ENCODE data around the gene ZNF516.
"Not testable (repeated sequence)": the region's sequence is repeated elsewhere in the genome, so short reads cannot be mapped to it uniquely, and the experiment has no call there.

ZNF516 gene, protein sequence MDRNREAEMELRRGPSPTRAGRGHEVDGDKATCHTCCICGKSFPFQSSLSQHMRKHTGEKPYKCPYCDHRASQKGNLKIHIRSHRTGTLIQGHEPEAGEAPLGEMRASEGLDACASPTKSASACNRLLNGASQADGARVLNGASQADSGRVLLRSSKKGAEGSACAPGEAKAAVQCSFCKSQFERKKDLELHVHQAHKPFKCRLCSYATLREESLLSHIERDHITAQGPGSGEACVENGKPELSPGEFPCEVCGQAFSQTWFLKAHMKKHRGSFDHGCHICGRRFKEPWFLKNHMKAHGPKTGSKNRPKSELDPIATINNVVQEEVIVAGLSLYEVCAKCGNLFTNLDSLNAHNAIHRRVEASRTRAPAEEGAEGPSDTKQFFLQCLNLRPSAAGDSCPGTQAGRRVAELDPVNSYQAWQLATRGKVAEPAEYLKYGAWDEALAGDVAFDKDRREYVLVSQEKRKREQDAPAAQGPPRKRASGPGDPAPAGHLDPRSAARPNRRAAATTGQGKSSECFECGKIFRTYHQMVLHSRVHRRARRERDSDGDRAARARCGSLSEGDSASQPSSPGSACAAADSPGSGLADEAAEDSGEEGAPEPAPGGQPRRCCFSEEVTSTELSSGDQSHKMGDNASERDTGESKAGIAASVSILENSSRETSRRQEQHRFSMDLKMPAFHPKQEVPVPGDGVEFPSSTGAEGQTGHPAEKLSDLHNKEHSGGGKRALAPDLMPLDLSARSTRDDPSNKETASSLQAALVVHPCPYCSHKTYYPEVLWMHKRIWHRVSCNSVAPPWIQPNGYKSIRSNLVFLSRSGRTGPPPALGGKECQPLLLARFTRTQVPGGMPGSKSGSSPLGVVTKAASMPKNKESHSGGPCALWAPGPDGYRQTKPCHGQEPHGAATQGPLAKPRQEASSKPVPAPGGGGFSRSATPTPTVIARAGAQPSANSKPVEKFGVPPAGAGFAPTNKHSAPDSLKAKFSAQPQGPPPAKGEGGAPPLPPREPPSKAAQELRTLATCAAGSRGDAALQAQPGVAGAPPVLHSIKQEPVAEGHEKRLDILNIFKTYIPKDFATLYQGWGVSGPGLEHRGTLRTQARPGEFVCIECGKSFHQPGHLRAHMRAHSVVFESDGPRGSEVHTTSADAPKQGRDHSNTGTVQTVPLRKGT
- 27.2 to 34.5 reads per million in 2 donors for total RNA-seq

GRCh38 chr18:76495006-76495370 lies at the start of gene ZNF516:
ZNF516 (minus strand) TSS chr18:76495242; CDS start chr18:76443054, 52,188 bp downstream.
- no peak for DNase-seq

DNA sequence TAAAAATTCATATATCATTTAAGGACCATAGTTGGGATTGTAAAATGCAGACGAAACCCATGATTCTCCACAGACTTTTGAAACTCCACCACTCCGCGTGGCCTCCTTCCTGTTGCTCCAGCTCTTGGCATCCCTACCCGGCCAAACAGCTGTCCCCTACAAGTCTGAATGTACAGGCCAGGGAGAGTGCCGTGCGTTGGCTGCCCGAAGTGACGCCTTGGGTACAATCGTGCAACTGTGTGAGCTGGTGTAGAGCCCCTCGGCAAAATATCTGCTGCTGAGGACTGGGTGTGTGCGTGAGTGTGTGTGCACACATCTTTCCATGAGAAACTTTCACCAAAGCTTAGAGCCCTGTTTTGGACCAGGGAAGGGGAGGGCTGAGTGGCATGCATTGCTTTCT lies 43.8 kb upstream of the ZNF516 start:
- DNase-seq, result no peak

DNA sequence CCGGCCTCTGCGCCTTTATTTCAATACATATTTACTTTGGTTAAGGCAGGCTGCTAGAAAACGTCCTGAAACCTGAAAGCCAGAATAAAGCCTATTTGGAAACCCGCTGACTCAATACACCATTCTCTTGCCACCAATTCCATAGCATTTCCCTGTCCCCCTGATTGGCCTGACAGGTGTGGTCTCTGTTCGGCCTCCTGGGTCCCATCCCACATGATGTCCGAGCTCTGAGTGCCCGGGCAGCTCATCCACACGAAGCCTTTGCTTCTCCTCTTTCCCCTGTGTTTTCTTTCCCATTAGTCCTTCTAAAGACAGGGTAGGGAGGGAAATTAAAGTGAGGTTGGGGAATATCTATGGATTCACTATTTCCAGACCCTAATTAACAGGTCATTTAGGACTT lies 42.6 kb upstream of the ZNF516 start:
- no peak for DNase-seq

DNA sequence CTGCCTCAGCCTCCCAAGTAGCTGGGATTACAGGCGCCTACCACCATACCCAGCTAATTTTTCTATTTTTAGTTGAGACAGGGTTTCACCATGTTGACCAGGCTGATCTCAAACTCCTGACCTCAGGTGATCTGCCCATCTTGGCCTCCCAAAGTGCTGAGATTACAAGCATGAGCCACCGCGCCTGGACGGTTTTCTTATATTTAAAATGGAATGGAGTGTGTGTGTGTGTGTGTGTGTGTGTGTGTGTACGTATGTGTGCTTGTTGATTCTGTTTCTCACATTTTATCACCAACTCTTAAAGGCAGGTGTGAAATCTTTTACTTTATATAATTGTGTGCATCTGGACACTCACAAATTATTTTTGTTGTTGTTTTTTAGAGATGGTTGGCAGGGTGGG lies 41.6 kb upstream of the ZNF516 start:
- DNase-seq, result not testable (repeated sequence)

GRCh38 chr18:76532875-76533274 lies 37.8 kb upstream of the ZNF516 start:
- DNase-seq, result no peak

- no peak for DNase-seq
Measured at GRCh38 chr18:76530846-76531245, 35.8 kb upstream of the ZNF516 start.

DNA sequence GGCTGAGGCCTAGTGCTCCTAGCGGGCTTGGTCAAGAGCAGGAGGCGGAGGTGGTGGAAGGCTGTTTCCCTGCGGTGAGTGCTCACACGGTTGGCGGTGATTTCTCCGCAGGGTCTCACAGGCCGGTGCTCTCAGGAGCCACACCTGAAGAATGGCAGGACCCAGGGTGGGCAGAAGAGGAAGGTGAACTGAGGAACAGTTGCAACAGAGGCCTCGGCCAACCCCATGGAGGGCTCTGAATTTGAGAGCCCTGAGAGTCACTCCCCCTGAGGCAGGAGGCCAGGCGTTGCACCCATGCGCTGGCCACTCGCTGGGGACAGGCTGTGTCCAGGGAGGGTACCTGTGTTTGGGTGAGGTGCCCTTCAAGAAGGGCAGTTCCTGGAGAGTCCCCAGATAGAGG lies 35.3 kb upstream of the ZNF516 start:
- no peak for DNase-seq

DNA sequence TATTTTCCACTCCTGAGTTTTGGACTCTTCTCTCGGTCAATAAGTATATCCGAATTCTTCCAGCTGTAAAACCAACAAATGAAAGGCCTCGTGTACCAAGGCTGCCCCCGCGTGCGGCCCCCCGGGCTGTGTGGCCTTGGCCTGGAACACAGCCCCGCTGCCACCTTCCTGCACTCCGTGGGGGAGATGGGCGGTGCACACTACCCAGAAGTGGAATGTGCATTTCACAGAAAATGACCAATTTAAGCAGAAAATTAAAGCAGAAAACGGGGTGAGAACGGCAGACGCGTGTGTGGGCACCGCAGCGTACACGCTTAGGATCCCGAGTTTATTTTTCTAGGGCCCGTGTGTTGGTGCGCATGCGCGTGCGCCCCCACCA lies 34.4 kb upstream of the ZNF516 start:
- DNase-seq, result no peak

GRCh38 chr18:76528477-76529432 lies 33.7 kb upstream of the ZNF516 start:
- no peak for DNase-seq

DNA sequence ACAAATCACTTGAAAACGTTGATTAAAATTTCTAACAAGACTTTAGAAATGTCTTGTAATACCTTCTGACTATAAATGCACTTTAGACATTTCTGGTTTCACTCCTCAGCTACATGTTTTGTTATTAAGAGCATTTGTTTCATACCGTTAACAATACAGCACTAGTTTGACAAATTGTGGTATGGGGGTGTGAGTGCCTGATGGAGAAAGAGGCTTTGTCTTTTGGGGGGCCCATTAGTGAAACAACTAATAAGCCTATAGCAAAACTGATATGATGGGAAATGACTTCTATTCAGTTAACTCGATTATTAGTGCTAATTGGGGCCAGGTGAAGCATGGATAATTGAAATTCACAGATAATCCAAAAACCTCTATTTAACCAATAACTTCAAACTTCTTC lies 30.9 kb upstream of the ZNF516 start:
- DNase-seq, result no peak

- no peak for DNase-seq
Measured at GRCh38 chr18:76524900-76525698, 30.1 kb upstream of the ZNF516 start.

GRCh38 chr18:76524477-76524876 lies 29.4 kb upstream of the ZNF516 start:
- no peak for DNase-seq

DNA sequence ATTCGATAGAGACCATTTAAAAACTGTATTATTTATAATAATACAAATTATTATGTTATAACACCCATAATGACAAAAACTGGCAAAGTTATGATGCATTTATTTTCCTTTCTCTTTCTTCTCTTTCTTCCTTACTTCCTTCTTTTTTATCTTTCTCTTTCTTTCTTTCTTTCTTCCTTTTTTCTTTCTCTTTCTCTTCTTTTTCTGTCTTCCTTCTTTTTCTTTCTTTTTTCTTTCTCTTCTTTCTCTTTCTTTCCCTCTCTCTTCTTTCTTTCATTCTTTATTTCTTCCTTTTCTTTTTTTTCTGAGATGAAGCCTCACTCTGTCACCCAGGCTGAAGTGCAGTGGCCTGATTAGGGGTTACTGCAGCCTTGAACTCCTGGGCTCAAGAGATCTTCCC lies 27.5 kb upstream of the ZNF516 start:
- no peak for DNase-seq

DNA sequence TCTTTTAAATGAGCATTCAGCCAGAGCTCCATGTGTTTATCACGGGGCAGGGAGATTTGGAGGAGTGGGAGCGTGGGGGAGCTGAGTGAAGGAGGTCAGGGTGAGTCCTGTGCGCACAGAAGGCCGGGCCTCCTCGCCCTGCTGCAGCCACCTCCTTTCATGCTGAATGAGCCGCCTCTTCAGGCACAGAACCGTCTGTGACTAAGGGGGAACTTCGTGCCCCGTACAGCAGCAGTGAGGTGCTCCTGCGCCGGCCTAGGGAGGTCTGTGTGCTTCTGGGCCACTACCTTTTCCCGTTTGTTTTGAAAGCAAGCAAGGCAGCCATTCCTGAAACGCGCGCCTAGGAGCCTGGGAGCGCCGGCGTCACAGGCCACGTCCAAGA lies 27.1 kb upstream of the ZNF516 start:
- no peak for DNase-seq

- no peak for DNase-seq
Measured at GRCh38 chr18:76521417-76522121, 26.5 kb upstream of the ZNF516 start.

GRCh38 chr18:76518860-76519538 lies 24.0 kb upstream of the ZNF516 start:
- no peak for DNase-seq

DNA sequence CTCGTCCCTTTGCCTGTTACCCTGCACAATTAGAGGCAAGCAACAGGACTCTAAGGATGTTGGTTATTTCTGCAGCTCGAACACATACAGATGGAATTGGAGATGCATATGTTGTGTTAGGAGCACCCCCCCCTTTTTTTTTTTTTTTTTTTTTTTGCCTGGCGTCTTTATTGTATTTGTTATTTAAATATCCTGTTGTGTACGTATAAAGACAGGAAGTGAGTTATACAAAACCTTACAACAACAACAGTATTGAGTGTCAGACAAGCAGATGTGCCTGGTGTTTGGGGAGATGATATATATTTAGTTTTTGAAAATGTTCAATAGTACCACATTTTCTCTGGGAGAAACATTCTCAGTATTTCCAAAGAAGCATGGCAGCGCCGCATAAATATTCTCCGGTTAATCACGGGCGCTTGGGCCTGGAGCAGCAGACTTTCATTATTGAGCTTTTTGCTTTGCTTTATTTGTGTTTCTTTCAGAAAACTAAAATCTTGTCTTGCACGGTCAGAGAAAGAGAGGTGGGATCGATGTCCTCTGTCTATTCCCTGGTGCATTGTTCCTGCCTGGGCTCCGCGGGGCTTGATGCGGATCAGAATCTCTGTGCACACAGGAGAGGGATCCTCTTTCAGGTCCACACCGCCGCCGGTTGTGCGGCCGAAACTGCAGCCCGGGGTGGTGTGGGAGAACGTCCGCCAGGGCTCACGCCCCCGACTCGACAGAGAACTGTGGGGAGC lies 23.2 kb upstream of the ZNF516 start:
- no peak for DNase-seq

- no peak for DNase-seq
Measured at GRCh38 chr18:76515576-76515975, 20.5 kb upstream of the ZNF516 start.

DNA sequence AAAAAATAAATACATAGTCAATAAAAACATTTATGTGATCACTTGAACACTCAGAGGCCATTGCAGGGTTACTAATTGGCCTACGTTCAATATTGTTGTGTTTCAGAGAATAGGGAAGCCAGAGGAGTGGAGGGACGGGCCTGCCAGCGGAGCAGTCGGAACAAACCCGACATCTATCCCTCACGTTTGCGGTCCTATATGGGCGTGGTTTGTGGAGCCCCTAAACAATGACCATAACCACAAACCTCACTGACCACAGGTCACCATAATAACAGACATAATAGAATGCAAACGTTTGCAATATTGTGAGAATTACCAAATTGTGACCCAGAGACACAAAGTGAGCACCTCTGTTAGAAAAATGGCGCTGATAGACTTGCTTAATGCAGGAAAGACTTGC lies 19.5 kb upstream of the ZNF516 start:
- no peak for DNase-seq

Data from activated gamma-delta T cell (primary cell).